Activated gamma-delta T cell treated with Interleukin-2 at 50 U/mL for 16 hours (primary cell): Measurements from ENCODE around the gene TSPO.

Experiments used
- DNase-seq: peaks from one replicate; pipeline ENCODE4 v3.0.0-alpha.2; 2020

Gene TSPO

GRCh38 chr22:43179911-43180195 is 28.5 kb downstream of the TSPO start:
- DNase-seq = no peak

- DNase-seq = no peak
Observed at GRCh38 chr22:43180670-43181069, 29.3 kb downstream of the TSPO start.

DNA sequence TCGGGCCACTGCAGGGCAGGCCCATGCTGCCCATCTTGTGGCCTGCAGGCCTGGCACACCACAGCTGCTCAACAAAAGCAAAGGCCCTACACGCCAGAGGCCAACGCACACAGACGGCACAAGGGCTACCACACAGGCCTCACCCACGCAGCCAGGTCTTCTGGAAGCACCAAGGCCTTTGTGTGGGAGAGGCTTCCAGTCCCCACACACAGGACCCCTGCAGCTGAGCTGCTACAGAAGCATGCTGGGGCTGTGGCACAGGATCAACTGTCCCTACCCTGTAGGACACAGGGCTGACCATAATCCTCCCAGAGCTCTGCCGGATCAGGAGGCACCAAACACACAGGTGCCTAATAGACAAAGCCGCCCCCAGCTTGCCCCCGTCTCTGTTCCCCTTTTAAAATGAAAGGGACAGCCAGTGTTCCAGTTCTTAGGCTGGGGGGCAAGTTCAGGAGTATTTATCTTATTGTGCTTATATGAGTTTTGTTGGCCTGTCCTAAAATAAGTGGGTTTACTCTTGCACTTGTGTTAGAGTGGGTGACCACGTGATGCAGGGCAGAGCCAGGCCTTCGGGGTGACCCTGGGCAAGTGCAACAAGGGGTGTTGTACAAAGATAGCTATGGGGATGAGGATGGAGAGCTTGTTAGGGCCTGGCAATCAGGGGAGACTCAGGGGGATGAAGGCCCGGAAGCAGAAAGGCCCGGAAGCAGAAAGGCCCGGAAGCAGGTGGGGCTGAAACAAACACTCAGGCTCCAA is 30.1 kb downstream of the TSPO start:
- no peak for DNase-seq

DNA sequence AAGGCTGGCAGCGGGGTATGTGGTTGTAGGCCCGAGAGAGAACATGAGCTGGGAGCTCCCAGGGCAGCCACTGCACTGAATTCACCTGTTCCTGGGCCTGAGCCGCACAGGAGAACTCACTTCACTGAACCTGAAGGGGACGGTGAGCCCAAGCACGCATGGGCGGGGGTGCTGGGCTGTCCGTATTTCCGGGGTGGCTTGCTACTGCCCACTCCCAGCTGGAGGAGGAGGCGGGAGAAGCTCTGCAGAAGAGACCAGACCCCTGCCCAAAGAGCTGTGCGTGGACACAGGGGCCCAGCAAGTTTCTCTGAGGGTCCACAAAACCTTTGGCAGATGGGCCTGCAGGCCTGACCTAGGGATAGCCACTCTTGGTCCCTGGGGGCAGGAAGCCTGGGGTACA is 30.8 kb downstream of the TSPO start:
- no peak for DNase-seq

- no peak for DNase-seq
Observed at GRCh38 chr22:43182726-43183125, 31.4 kb downstream of the TSPO start.

- DNase-seq = no peak
Observed at GRCh38 chr22:43183496-43184277, 32.3 kb downstream of the TSPO start.

GRCh38 chr22:43185860-43186261 is 34.5 kb downstream of the TSPO start:
- no peak for DNase-seq

GRCh38 chr22:43186272-43187170 is 35.2 kb downstream of the TSPO start, which contains the start of gene TTLL12:
Gene TTLL12, minus strand, starts transcription at chr22:43187134. Its CDS starts 65 bp downstream, at chr22:43187069.
- DNase-seq = peak; percentile 54

- DNase-seq = peak; percentile 95
Observed at GRCh38 chr22:43187171-43188099, 36.1 kb downstream of the TSPO start.

DNA sequence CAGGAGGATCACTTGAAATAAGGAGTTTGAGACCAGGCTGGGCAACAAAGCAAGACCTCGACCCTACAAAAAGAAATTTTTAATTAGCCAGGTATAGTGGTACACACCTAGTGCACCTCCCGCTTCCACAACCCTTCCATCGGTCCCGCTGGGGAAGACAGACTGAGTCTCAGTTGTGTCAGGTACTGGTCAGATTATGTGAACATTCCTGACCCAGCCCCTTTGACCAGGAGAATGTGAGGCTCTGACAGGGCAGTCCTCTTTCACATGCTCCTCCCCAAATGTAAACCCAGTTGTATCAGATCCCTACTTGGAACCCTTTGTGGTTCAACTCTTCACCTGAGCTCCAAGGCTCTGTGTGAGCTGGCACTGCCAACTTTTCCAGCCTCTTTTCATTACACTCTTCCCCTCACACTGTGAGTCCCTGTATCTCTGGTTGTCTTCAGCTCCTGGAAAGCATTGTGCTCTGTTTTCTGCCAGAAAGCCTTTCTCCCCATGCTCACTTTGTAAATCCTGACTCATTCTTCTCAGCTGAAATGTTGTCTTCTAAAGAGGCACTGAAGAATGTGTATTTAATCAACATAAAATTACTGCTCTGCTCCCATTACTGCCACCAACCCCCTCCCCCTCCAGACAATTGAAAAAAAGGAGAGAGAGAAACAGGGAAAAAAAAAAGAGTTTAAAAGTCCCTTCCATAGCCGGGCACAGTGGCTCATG is 37.6 kb downstream of the TSPO start:
- no peak for DNase-seq

DNA sequence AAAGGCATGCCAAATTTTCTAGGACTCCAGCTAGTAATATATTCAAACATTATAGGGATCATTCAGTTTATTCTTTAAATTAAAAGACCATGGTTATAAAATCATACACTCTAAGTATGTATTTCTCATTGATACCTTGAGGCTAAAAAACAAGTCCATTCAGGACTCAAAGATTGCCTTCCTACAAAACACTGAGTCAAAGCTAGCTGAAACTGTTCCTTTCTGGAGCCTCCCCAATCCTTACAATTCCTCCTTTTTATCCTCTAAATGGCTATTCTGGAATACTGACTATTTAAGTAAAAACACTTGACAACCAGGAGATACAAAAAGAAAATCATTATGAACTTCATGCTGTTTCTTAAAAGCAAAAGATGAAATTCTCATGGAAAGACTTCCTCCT is 40.5 kb downstream of the TSPO start:
- DNase-seq = no peak

- no peak for DNase-seq
Observed at GRCh38 chr22:43197271-43197941, 46.0 kb downstream of the TSPO start.

DNA sequence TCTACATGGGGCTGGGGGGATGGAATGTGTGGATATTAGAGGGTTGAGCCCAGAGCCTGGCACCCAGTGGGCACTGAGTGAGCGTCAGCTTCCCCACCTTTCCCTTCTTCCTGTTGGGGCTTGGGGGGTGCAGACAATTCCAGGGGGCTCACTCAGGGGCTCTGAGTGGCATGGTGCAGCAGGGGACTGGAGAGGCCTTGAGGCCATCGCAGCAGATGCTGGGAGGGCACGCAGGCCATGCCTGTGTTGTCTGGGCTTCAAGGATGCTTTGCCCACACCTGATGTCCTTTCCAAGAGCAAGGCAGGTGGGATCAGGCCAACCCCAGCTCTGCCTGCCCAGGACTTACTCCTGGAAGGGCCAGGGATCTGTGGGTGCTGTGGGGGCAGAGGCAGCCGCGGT is 46.8 kb downstream of the TSPO start:
- DNase-seq = no peak

GRCh38 chr22:43198936-43199335 is 47.6 kb downstream of the TSPO start:
- no peak for DNase-seq

DNA sequence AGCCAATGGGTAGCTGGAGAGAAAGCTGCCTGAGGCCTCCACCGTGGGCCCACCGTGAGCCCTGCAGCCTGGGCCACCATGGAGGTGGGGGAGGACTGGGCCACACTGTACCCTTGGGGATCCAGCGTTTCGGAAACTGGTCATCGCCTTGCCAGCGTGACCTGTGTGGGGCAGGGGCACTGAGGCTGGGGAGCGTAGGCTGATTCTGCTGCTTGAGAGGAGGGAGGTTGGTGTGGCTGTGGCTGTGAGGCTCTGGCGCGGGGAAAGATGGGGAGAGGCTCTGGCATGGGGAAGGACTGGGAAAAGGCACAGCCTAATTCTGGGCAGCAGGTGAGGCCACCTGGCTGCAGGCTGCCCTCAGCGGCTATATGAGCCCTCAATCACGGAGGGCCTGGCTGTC is 48.2 kb downstream of the TSPO start:
- no peak for DNase-seq

DNA sequence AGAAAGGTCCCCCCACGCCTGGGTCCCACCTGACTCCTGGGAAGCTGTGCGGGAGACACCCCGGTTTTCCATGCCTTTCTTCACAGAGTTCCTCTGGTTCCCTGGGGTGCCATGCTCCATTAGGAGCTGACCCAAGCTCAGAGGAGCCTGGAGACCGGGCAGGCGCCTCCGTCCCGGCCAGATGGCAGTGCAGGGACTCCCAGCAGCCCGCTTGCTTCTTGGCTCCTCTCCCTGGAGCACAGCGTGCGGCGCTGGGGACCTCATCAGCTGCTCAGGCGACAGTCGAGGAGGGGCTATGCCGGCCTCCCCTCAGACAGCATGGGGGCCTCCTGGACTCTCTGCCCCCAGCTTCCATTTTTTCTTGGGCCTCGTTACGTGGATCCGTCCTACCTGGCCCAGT is 48.7 kb downstream of the TSPO start:
- no peak for DNase-seq

- no peak for DNase-seq
Observed at GRCh38 chr22:43200555-43200954, 49.2 kb downstream of the TSPO start.

DNA sequence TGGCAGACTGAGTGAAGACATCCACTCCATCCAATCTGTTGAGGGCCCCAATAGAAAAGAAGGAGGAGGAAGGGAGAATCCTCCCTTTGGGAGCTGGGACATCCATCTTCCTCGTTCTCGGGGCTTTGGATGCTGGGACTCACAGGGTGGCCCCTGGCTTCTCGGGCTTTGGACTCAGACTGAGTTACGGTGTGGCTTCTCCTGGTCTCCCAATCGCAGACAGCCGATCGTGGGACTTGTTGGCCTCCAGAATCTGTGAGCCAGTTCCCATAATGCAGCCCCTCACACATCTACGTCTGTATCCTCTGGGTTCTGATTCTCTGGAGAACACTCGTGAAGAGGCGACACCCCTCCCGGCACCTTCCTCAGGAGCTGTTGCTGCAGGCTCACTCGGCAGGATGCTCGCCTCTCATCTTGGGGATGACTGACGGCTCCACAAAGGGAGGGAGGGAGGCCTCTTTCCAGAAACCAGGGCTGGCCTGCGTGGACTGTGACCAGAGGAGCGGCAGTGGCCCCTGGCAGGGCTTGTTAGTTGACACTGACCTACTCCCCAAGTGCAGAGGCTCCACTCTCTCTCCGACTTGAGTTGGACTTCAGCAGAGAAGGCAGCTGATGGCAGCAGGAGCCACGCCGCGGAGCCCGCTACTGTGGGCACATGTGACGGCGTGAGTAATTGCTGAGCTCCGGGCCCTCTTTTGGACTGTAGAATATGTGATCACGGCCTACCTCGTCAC is 50.3 kb downstream of the TSPO start:
- no peak for DNase-seq

GRCh38 chr22:43202326-43202725 is 51.0 kb downstream of the TSPO start:
- DNase-seq = no peak

DNA sequence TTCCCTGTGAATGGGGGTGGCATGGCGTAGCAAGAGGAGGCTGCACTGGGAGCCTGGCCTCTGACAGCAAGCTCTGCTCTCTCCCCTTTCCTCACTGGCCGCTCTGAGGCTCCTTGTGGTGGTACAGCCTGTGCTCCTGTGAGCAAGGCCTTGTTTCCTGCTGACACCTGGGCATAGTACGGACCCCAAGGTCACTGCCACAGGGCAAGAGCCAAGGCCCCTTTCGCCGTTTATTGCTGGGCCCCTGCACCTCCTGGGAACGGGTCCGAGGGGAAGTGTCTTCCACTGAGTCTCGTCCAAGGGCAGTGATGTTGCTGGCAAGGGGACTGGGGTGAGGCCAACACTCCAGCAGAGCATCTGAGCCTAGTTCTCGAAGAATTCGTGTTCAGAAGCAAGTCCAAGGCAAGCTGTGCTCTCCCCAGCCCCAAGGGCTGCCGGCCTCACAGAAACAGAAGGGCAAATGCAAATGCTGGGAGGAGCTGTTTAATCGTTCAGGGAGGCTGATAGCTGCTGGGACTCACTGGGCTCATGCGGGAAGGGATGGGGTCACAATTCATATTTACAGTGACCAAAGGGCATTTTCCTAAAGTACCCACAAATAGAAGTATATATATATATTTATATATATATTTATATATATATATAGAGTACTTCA is 51.5 kb downstream of the TSPO start:
- no peak for DNase-seq
